Naive thymus-derived CD8-positive, alpha-beta T cell (primary cell): ENCODE results near the gene JAM2. TPM values are rescaled to one million over a fixed set of nuclear protein-coding genes. Genes with fewer than 3 reads are reported as not detected.
A peak's percentile ranks its signal among the peaks of the same experiment; 100 is the strongest.

Experiments used
- ATAC-seq, 2 donors: fragments of 150-1000 bp; cut with Tn5 transposase in 1 of 2; sonication (Bioruptor Pico), chemical (Tn5 transposase) in 1 of 2; 1 replicate in 1 of 2; 2 replicates in 1 of 2; pipeline ENCODE4 v1.10.0; 2021; ENCODE audit warnings: mild to moderate bottlenecking in 2 of 2, moderate library complexity in 2 of 2
- POLR2A ChIA-PET: fragments of 350-600 bp; sonication (Branson Sonifier 250); formaldehyde crosslinking; loops from one replicate; lab custom pipeline; 2021; ENCODE audit warnings: antibody characterized with exemption; lab: Charles Lee
- DNase-seq, 10 donors: peaks; one replicate each; pipeline versions ENCODE4 v3.0.0 to v3.0.0-alpha.2; 2020 to 2022
- H3K27ac Mint-ChIP-seq, 10 donors: one replicate each; pipeline ENCODE4 v1.8.0; 2020 to 2022; ENCODE audit warnings: mild to moderate bottlenecking in 10 of 10, mixed read lengths in 10 of 10, moderate library complexity in 4 of 10, inconsistent platforms in 1 of 10
- H3K27me3 Mint-ChIP-seq, 5 donors: one replicate each; pipeline ENCODE4 v1.8.0; 2021 to 2022; ENCODE audit warnings: mixed read lengths in 5 of 5
- H3K36me3 Mint-ChIP-seq, 3 donors: one replicate each; pipeline ENCODE4 v1.8.0; 2020 to 2022; ENCODE audit warnings: mixed read lengths in 3 of 3, mild to moderate bottlenecking in 2 of 3, inconsistent platforms in 1 of 3
- H3K4me1 Mint-ChIP-seq, 4 donors: one replicate each; pipeline ENCODE4 v1.8.0; 2021 to 2022; ENCODE audit warnings: mixed read lengths in 4 of 4
- H3K4me3 Mint-ChIP-seq, 10 donors: one replicate each; pipeline ENCODE4 v1.8.0; 2020 to 2022; ENCODE audit warnings: mild to moderate bottlenecking in 10 of 10, mixed read lengths in 10 of 10, moderate library complexity in 6 of 10, inconsistent platforms in 1 of 10
- H3K9me3 Mint-ChIP-seq, 9 donors: one replicate each; pipeline ENCODE4 v1.8.0; 2020 to 2022; ENCODE audit warnings: mixed read lengths in 9 of 9, mild to moderate bottlenecking in 3 of 9, inconsistent platforms in 1 of 9, moderate library complexity in 1 of 9
- polyA plus RNA-seq, 3 donors: library from polyadenylated mRNA; unstranded; fragments of 300-500 nt; fragmentation: Illumina TruSeq; gene quantifications; one replicate each; pipeline ENCODE4 v1.2.3, GENCODE V29; 2021
- total RNA-seq, 8 experiments: library from RNA in 2 of 8; stranded (reverse) in 2 of 8; gene quantifications; one replicate each; pipeline ENCODE4 v1.2.3 and lab custom pipeline; 2021 to 2026

JAM2 gene
- total and polyA plus RNA-seq, 5 experiments from 2014 or later, result 0.05 to 0.23 (median 0.20) TPM; not detected in 1

GRCh38 chr21:25632296-25632695 is 6.8 kb upstream of the JAM2 start:
- Mint-ChIP-seq H3K36me3 (no peaks in the 10 kb centered on the region), H3K9me3 (no peaks in the 10 kb centered on the region), H3K4me1 (no peaks in the 10 kb centered on the region), H3K27me3 (peaks cover 17 to 31% (median 20%) of the 10 kb centered on the region in 5 donors), H3K4me3 (no peak overlapping the region), H3K27ac (no peak overlapping the region)
- ATAC-seq, result no peak
- POLR2A ChIA-PET, result no interaction called here
- no peak for DNase-seq

- Mint-ChIP-seq H3K9me3 (no peaks in the 10 kb centered on the region), H3K4me1 (peaks cover 4 to 13% (median 13%) of the 10 kb centered on the region in 4 donors), H3K36me3 (no peaks in the 10 kb centered on the region), H3K27me3 (peaks cover 27 to 49% (median 33%) of the 10 kb centered on the region in 5 donors), H3K4me3 (no peak overlapping the region), H3K27ac (no peak overlapping the region)
- ATAC-seq, result no peak
- POLR2A ChIA-PET, result no interaction called here
- no peak for DNase-seq
These were observed 3.7 kb upstream of the JAM2 start for GRCh38 chr21:25635310-25635709.

- peaks cover 7 to 20% (median 18%) of the 10 kb centered on the region in 4 donors for H3K4me1 Mint-ChIP-seq
- no peak overlapping the region for H3K4me3 Mint-ChIP-seq
- DNase-seq, result no peak
- no peaks in the 10 kb centered on the region for H3K9me3 Mint-ChIP-seq
- no peak overlapping the region for H3K27ac Mint-ChIP-seq
- ATAC-seq, result no peak
- H3K36me3 Mint-ChIP-seq, result no peaks in the 10 kb centered on the region
- peaks cover 32 to 57% (median 38%) of the 10 kb centered on the region in 5 donors for H3K27me3 Mint-ChIP-seq
- POLR2A ChIA-PET, result no interaction called here
These were observed 2.3 kb upstream of the JAM2 start for GRCh38 chr21:25636727-25637126.

- no peak for DNase-seq
- POLR2A ChIA-PET, result no interaction called here
- H3K4me3 Mint-ChIP-seq, result peak overlapping the region in 8 of 10 donors; percentile 11 to 89 (median 82)
- no peaks in the 10 kb centered on the region for H3K9me3 Mint-ChIP-seq
- H3K27ac Mint-ChIP-seq, result no peak overlapping the region
- ATAC-seq, result no peak
- peaks cover 7 to 20% (median 18%) of the 10 kb centered on the region in 4 donors for H3K4me1 Mint-ChIP-seq
- H3K27me3 Mint-ChIP-seq, result peaks cover 32 to 57% (median 38%) of the 10 kb centered on the region in 5 donors
- no peaks in the 10 kb centered on the region for H3K36me3 Mint-ChIP-seq
These were observed 1.0 kb upstream of the JAM2 start for GRCh38 chr21:25637851-25638659.

GRCh38 chr21:25639551-25640201 is 618 bp downstream of the JAM2 start:
- ATAC-seq (peak; percentile 89 to 92), DNase-seq (peak; percentile 19 to 74 (median 44))
- H3K4me3 Mint-ChIP-seq, result peak overlapping the region; percentile 64 to 89 (median 80)
- POLR2A ChIA-PET, result interaction anchor here (1.4 kb wide), 1 partner anchor 95 kb away, joined by 5 read pairs; the partner anchor contains the start of genes ATP5PF and GABPA
- peaks cover 7 to 20% (median 18%) of the 10 kb centered on the region in 4 donors for H3K4me1 Mint-ChIP-seq
- H3K36me3 Mint-ChIP-seq, result no peaks in the 10 kb centered on the region
- H3K27me3 Mint-ChIP-seq, result peaks cover 28 to 53% (median 35%) of the 10 kb centered on the region in 5 donors
- no peaks in the 10 kb centered on the region for H3K9me3 Mint-ChIP-seq
- H3K27ac Mint-ChIP-seq, result no peak overlapping the region

- no peaks in the 10 kb centered on the region for H3K9me3 Mint-ChIP-seq
- peaks cover 7 to 20% (median 18%) of the 10 kb centered on the region in 4 donors for H3K4me1 Mint-ChIP-seq
- ATAC-seq (peak; percentile 32 to 43), DNase-seq (peak in 3 of 10 donors; percentile 1 to 16 (median 6))
- H3K4me3 Mint-ChIP-seq, result peak overlapping the region; percentile 64 to 89 (median 80)
- H3K27me3 Mint-ChIP-seq, result peaks cover 22 to 46% (median 30%) of the 10 kb centered on the region in 5 donors
- H3K27ac Mint-ChIP-seq, result peak overlapping the region in 5 of 10 donors; percentile 3 to 69 (median 12)
- no peaks in the 10 kb centered on the region for H3K36me3 Mint-ChIP-seq
- POLR2A ChIA-PET, result no interaction called here
These were observed 1.3 kb downstream of the JAM2 start for GRCh38 chr21:25640202-25640942.

GRCh38 chr21:25640943-25641292 is 1.9 kb downstream of the JAM2 start:
- Mint-ChIP-seq H3K4me1 (peaks cover 7 to 20% (median 18%) of the 10 kb centered on the region in 4 donors), H3K36me3 (no peaks in the 10 kb centered on the region), H3K4me3 (peak overlapping the region; percentile 64 to 89 (median 80)), H3K27me3 (peaks cover 19 to 41% (median 26%) of the 10 kb centered on the region in 5 donors), H3K9me3 (no peaks in the 10 kb centered on the region), H3K27ac (peak overlapping the region in 3 of 10 donors; percentile 3 to 69 (median 46))
- DNase-seq, result no peak
- no peak for ATAC-seq
- POLR2A ChIA-PET, result no interaction called here

- Mint-ChIP-seq H3K27ac (no peak overlapping the region), H3K27me3 (peaks cover 6 to 15% (median 11%) of the 10 kb centered on the region in 5 donors), H3K4me1 (peaks cover 7 to 25% (median 16%) of the 10 kb centered on the region in 4 donors), H3K4me3 (no peak overlapping the region), H3K9me3 (no peaks in the 10 kb centered on the region), H3K36me3 (no peaks in the 10 kb centered on the region)
- DNase-seq (no peak), ATAC-seq (no peak)
- POLR2A ChIA-PET, result no interaction called here
These were observed 4.4 kb downstream of the JAM2 start for GRCh38 chr21:25643486-25643885.

- Mint-ChIP-seq H3K4me3 (no peak overlapping the region), H3K36me3 (no peaks in the 10 kb centered on the region), H3K4me1 (peaks cover 0 to 10% (median 0%) of the 10 kb centered on the region in 4 donors), H3K27me3 (peaks cover 0 to 6% (median 2%) of the 10 kb centered on the region in 5 donors), H3K9me3 (no peaks in the 10 kb centered on the region), H3K27ac (no peak overlapping the region)
- ATAC-seq, result no peak
- POLR2A ChIA-PET, result no interaction called here
- DNase-seq, result no peak
These were observed 7.4 kb downstream of the JAM2 start for GRCh38 chr21:25646474-25646873.

- ATAC-seq, result no peak
- no peak overlapping the region for H3K4me3 Mint-ChIP-seq
- peak overlapping the region in 1 of 10 donors; percentile 34 for H3K27ac Mint-ChIP-seq
- H3K9me3 Mint-ChIP-seq, result no peaks in the 10 kb centered on the region
- POLR2A ChIA-PET, result no interaction called here
- H3K4me1 Mint-ChIP-seq, result peaks cover 0 to 10% (median 0%) of the 10 kb centered on the region in 4 donors
- H3K36me3 Mint-ChIP-seq, result no peaks in the 10 kb centered on the region
- no peak for DNase-seq
- peaks cover 0 to 6% (median 2%) of the 10 kb centered on the region in 5 donors for H3K27me3 Mint-ChIP-seq
These were observed 8.6 kb downstream of the JAM2 start for GRCh38 chr21:25647647-25648046.

GRCh38 chr21:25649146-25649545 is 10.1 kb downstream of the JAM2 start:
- Mint-ChIP-seq H3K9me3 (no peaks in the 10 kb centered on the region), H3K36me3 (no peaks in the 10 kb centered on the region), H3K4me3 (no peak overlapping the region), H3K27me3 (peaks cover 0 to 6% (median 2%) of the 10 kb centered on the region in 5 donors), H3K27ac (no peak overlapping the region), H3K4me1 (peaks cover 0 to 10% (median 0%) of the 10 kb centered on the region in 4 donors)
- DNase-seq (no peak), ATAC-seq (no peak)
- POLR2A ChIA-PET, result no interaction called here

GRCh38 chr21:25656412-25656811 is 17.4 kb downstream of the JAM2 start:
- no peaks in the 10 kb centered on the region for H3K36me3 Mint-ChIP-seq

More at GRCh38 chr21:25656412-25656811, 17.4 kb downstream of the JAM2 start:
- POLR2A ChIA-PET, result no interaction called here
- H3K27me3 Mint-ChIP-seq, result peaks cover 0 to 1% (median 0%) of the 10 kb centered on the region in 5 donors
- H3K27ac Mint-ChIP-seq, result no peak overlapping the region
- no peak overlapping the region for H3K4me3 Mint-ChIP-seq
- DNase-seq (no peak), ATAC-seq (no peak)
- H3K9me3 Mint-ChIP-seq, result peaks cover 0 to 9% (median 0%) of the 10 kb centered on the region in 9 donors
- H3K4me1 Mint-ChIP-seq, result no peaks in the 10 kb centered on the region
